K562 (cell line): ENCODE measurements around the gene GDAP1L1. TPM values are rescaled to one million over a fixed set of nuclear protein-coding genes. Genes with fewer than 3 reads are reported as not detected.

ENCODE experiments used
- ATF3 ChIP-seq, 2 experiments: fragments of 450-650 bp in 1 of 2; sonication (generic) in 1 of 2; formaldehyde crosslinking in 1 of 2; IDR thresholded peaks in 1 of 2; conservative IDR thresholded peaks in 1 of 2; 2 replicates each; pipeline versions ENCODE4 v1.6.1 to v1.8.1; 2016 to 2023; ENCODE audit warnings: mild to moderate bottlenecking in 2 of 2, moderate library complexity in 2 of 2, inconsistent platforms in 1 of 2, missing genetic modification reagents in 1 of 2
- CEBPB ChIP-seq: fragments of 450-650 bp; IDR thresholded peaks from 2 replicates; pipeline ENCODE4 v1.6.1; 2016; ENCODE audit warnings: missing genetic modification characterization, missing compliant biosample characterization
- CEBPG ChIP-seq, 3 experiments: fragments of 200-800 bp in 1 of 3; sonication (Bioruptor generic) in 1 of 3; sonication (generic) in 1 of 3; formaldehyde crosslinking in 1 of 3; IDR thresholded peaks in 2 of 3; conservative IDR thresholded peaks in 1 of 3; 2 replicates each; pipeline versions ENCODE4 v1.6.1 to v1.8.0; 2016 to 2022; ENCODE audit warnings: missing compliant biosample characterization in 2 of 3, missing genetic modification characterization in 2 of 3, mild to moderate bottlenecking in 1 of 3, missing genetic modification reagents in 1 of 3
- CSDE1 ChIP-seq, 2 experiments: fragments of 450-650 bp; IDR thresholded peaks; 2 replicates each; pipeline ENCODE4 v1.6.1; 2016; ENCODE audit warnings: mild to moderate bottlenecking in 1 of 2
- MEF2D ChIP-seq: conservative IDR thresholded peaks from 2 replicates; pipeline ENCODE4 v1.6.1; 2016; ENCODE audit warnings: low read depth, missing genetic modification characterization, missing compliant biosample characterization
- MLLT1 ChIP-seq, 2 experiments: fragments of 450-650 bp; IDR thresholded peaks; 2 replicates each; pipeline ENCODE4 v1.6.1; 2016
- MYC ChIP-seq, 2 experiments: fragments of 250-450 bp in 1 of 2; sonication (Bioruptor Pico) in 1 of 2; IDR thresholded peaks; 2 replicates each; pipeline versions ENCODE4 v1.5.1 to v1.6.1; 2012 to 2021; ENCODE audit warnings: low read depth in 2 of 2, borderline replicate concordance in 1 of 2, improper control_type of control experiment in 1 of 2, low read length in 1 of 2, mild to moderate bottlenecking in 1 of 2, moderate library complexity in 1 of 2
- NCOA2 ChIP-seq, 2 experiments: fragments of 450-650 bp; IDR thresholded peaks; 2 replicates each; pipeline ENCODE4 v1.6.1; 2018; ENCODE audit warnings: mild to moderate bottlenecking in 2 of 2, moderate library complexity in 1 of 2; ENCODE audit not compliant: partially characterized antibody in 2 of 2
- NR2C2 ChIP-seq, 2 experiments: fragments of 200-800 bp in 1 of 2; sonication (Bioruptor generic) in 1 of 2; sonication (generic) in 1 of 2; formaldehyde crosslinking in 1 of 2; IDR thresholded peaks; 2 replicates each; pipeline versions ENCODE4 v1.6.1 to v1.8.0; 2016 to 2022; ENCODE audit warnings: mild to moderate bottlenecking in 1 of 2, missing compliant biosample characterization in 1 of 2, missing genetic modification characterization in 1 of 2, missing genetic modification reagents in 1 of 2
- PTTG1 ChIP-seq: fragments of 450-650 bp; IDR thresholded peaks from 2 replicates; pipeline ENCODE4 v1.6.1; 2016; ENCODE audit warnings: low read depth, mild to moderate bottlenecking, missing genetic modification characterization, missing compliant biosample characterization
- SETDB1 ChIP-seq: IDR thresholded peaks from one replicate; pipeline ENCODE4 v1.6.1; 2012; ENCODE audit warnings: low read length, control low read depth, inconsistent platforms
- SREBF2 ChIP-seq: sonication (generic); formaldehyde crosslinking; IDR thresholded peaks from 2 replicates; pipeline ENCODE4 v1.4.0; 2020; ENCODE audit warnings: mild to moderate bottlenecking, missing genetic modification reagents
- USF1 ChIP-seq: sonication (generic); formaldehyde crosslinking; IDR thresholded peaks from 2 replicates; pipeline ENCODE4 v1.9.0; 2022; ENCODE audit warnings: mild to moderate bottlenecking, missing genetic modification reagents
- ZFP36 ChIP-seq: fragments of 150-350 bp; IDR thresholded peaks from 2 replicates; pipeline ENCODE4 v1.6.1; 2018; ENCODE audit warnings: low read length, low read depth; ENCODE audit not compliant: partially characterized antibody
- ZNF280B ChIP-seq: fragments of 250-450 bp; sonication (Bioruptor Pico); IDR thresholded peaks from 2 replicates; pipeline ENCODE4 v1.5.1; 2021; ENCODE audit warnings: mild to moderate bottlenecking
- ZNF655 ChIP-seq: fragments of 250-450 bp; sonication (Bioruptor Pico); IDR thresholded peaks from 2 replicates; pipeline ENCODE4 v1.5.0; 2021
- polyA plus RNA-seq, 8 experiments: library from polyadenylated mRNA; depleted of rRNA in 4 of 8; stranded (reverse) in 5 of 8; unstranded in 3 of 8; fragments of >200 nt; fragmentation: Nextera tagmentation in 2 of 8; fragmentation: Illumina TruSeq in 1 of 8; extraction: Ambion mirVana in 2 of 8; extraction: Trizol in 1 of 8; gene quantifications; 2 replicates each; pipeline versions ENCODE4 v1.2.1 to v1.2.3, GENCODE V29; 2011 to 2014; ENCODE audit warnings: inconsistent platforms in 1 of 8, missing spikeins in 1 of 8
- total RNA-seq, 7 experiments: library from RNA; depleted of rRNA in 6 of 7; stranded (reverse); fragments of >200 nt in 6 of 7; fragmentation: Illumina TruSeq in 2 of 7; extraction: Trizol in 2 of 7; gene quantifications; 2 replicates each; pipeline versions ENCODE4 v1.2.1 to v1.2.3, GENCODE V29; 2011 to 2021; ENCODE audit warnings: low replicate concordance in 1 of 7

Gene GDAP1L1
- total and polyA plus RNA-seq, 9 of the 15 experiments (the other 6 are each of a cell fraction or from before 2014, with no cell fraction given): 0.06 to 0.40 (median 0.19) TPM; not detected in 5

GRCh38 chr20:44234566-44235317 is 12.4 kb upstream of the GDAP1L1 start (continued):
- TF ChIP-seq CEBPG (CRISPR knock-in tag; IDR thresholded peaks at IDR 0.05): peak; percentile 90
- peak; percentile 78 to 85 for TF ChIP-seq CEBPG (tag; conservative IDR thresholded peaks at IDR 0.05 in 1 of 2, IDR thresholded peaks at IDR 0.05 in 1 of 2)
- no peak for TF ChIP-seq CEBPB (tag)
- TF ChIP-seq NCOA2 (IDR thresholded peaks at IDR 0.05; ENCODE audit: partially characterized antibody in 2 of 2): no peak
- TF ChIP-seq SETDB1: no peak
- no peak for TF ChIP-seq ZNF655 (CRISPR knock-in tag)
- no peak for TF ChIP-seq NR2C2 (CRISPR knock-in tag; IDR thresholded peaks at IDR 0.05)
- 0 out of 2 replicates have a peak, but pooled peaks have one; percentile 19 for TF ChIP-seq NR2C2 (tag; IDR thresholded peaks at IDR 0.05)
- TF ChIP-seq ZNF280B (CRISPR knock-in tag): no peak
- peak; percentile 61; the same call in 1 of the 2 replicates for TF ChIP-seq ATF3 (IDR thresholded peaks at IDR 0.05)
- TF ChIP-seq ATF3 (CRISPR knock-in tag; conservative IDR thresholded peaks at IDR 0.05): no peak
- TF ChIP-seq SREBF2: no peak
- TF ChIP-seq USF1 (CRISPR knock-in tag): no peak
- no peak for TF ChIP-seq ZFP36
- TF ChIP-seq MLLT1 (IDR thresholded peaks at IDR 0.05): no peak
- no peak for TF ChIP-seq PTTG1 (tag)
- TF ChIP-seq MYC (IDR thresholded peaks at IDR 0.05; ENCODE audit: low read depth, low read length): peak; percentile 44; the same call in 1 of the 2 replicates
- no peak for TF ChIP-seq MYC (CRISPR knock-in tag; IDR thresholded peaks at IDR 0.05; ENCODE audit: borderline replicate concordance, low read depth)
- TF ChIP-seq MEF2D (tag): no peak
- no peak for TF ChIP-seq CSDE1 (IDR thresholded peaks at IDR 0.05)
